ENCODE measurements around the gene PIPOX.
A peak's percentile ranks its signal among the peaks of the same experiment; 100 is the strongest.

PIPOX gene

DNA sequence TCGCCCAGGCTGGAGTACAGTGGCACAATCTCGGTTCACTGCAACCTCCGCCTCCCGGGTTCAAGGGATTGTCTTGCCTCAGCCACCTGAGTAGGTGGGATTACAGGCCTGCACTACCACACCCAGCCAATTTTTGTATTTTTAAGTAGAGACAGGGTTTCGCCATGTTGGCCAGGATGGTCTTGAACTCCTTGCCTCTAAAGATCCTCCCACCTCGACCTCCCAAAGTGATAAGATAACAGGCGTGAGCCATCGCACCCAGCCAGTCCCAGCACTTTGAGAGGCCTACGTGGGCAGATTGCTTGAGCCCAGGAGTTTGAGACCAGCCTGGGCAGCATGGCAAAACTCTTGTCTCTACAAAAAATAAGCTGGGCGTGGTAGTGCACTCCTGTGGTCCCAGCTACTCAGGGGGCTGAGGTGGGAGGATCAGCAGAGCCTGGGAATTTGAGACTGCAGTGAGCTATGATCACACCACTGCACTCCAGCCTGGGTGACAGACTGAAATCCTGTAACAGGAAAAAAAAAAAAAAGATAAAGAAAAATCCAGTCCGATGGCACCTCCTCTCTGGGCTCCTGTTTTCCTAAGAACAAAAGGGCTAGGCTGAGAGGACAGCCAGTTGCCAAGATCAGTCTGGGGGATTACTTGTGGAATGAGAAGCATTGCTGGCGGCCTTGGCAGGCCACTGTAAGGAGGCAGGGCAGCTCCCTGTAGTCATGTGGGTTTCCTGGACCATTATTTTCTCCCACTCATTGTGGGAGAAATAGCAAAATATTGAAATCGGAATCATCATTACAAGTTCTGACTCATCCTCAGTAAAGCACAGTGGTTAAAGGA lies 3.0 kb upstream of the PIPOX start:
- no peak overlapping the region for H3K4me3 ChIP-seq
- DNase-seq (ENCODE audit: low spot score): no peak
- H3K27ac ChIP-seq: no peak overlapping the region
- TF ChIP-seq, protein P1, sequence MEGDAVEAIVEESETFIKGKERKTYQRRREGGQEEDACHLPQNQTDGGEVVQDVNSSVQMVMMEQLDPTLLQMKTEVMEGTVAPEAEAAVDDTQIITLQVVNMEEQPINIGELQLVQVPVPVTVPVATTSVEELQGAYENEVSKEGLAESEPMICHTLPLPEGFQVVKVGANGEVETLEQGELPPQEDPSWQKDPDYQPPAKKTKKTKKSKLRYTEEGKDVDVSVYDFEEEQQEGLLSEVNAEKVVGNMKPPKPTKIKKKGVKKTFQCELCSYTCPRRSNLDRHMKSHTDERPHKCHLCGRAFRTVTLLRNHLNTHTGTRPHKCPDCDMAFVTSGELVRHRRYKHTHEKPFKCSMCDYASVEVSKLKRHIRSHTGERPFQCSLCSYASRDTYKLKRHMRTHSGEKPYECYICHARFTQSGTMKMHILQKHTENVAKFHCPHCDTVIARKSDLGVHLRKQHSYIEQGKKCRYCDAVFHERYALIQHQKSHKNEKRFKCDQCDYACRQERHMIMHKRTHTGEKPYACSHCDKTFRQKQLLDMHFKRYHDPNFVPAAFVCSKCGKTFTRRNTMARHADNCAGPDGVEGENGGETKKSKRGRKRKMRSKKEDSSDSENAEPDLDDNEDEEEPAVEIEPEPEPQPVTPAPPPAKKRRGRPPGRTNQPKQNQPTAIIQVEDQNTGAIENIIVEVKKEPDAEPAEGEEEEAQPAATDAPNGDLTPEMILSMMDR (IDR thresholded peaks at IDR 0.05): no peak

DNA sequence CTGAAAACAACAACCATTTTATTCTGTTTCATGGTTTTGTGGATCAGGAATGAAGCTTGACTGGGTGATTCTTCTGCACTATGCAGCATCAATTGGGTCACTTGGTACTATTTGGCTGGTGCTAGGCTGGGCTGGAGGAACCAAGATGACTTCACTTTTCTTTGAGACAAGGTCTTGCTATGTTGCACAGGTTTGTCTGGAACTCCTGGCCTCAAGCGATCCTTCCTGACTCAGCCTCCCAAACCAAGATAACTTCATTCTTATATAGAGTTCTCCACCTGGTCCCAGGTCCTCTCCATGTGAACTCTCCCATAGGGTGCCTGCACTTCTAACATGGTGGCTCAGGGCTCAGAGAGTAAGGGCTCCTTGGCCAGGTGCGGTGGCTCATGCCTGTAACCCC lies 1.9 kb upstream of the PIPOX start:
- DNase-seq (ENCODE audit: low spot score): no peak
- Histone ChIP-seq H3K27ac (no peak overlapping the region), H3K4me3 (no peak overlapping the region)
- TF ChIP-seq, protein P1 (IDR thresholded peaks at IDR 0.05): no peak

DNA sequence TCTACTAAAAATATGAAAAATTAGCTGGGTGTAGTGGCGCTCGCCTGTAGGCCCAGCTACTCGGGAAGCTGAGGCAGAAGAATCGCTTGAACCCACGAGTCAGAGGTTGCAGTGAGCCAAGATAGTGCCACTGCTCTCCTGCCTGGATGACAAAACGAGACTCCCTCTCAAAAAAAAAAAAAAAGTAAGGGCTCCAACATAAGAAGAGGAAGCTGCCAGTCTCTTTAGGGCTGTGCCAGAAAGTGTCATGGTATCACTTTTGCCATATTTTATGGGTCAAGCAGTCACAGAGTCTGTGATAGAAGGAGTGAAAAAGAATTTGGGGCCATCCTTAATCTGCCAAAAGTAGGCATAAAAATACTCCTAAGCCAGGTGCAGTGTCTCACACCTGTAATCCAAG lies 1.4 kb upstream of the PIPOX start:
- DNase-seq (ENCODE audit: low spot score): no peak
- TF ChIP-seq, protein P1 (IDR thresholded peaks at IDR 0.05): no peak
- H3K4me3 ChIP-seq: no peak overlapping the region
- H3K27ac ChIP-seq: no peak overlapping the region

DNA sequence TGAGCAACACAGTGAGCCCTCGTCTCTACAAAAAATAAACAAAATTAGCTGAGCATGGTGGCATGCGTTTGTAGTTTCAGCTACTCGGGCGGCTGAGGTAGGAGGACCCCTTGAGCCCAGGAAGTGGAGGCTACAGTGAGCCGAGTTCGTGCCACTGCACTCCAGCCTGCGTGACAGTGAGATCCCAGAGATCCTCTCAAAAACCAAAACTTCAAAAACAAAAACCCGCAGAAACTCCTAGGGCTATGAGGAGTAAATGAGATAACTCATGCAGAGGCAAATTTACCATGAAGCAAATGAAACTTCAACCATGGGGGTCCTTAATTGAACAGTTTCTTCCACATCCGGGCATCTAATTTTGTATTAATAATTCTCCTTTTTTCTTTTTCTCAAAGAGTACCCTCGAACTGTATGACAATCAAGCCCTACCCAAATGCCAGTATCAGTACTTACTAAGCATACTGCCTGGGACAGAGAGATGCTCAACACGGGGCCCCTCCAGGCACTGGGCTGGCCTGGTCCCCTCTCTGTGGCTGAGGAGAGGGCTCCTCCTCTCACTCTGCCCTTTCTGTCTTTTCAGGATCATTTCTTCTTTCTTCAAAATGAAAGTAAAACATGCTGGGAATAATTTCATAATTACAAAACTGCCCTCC lies 789 bp upstream of the PIPOX start:
- TF ChIP-seq, protein P1 (IDR thresholded peaks at IDR 0.05): no peak
- peak overlapping the region in 1 of 2 donors; percentile 68 for H3K27ac ChIP-seq
- no peak for DNase-seq (ENCODE audit: low spot score)
- H3K4me3 ChIP-seq: no peak overlapping the region

DNA sequence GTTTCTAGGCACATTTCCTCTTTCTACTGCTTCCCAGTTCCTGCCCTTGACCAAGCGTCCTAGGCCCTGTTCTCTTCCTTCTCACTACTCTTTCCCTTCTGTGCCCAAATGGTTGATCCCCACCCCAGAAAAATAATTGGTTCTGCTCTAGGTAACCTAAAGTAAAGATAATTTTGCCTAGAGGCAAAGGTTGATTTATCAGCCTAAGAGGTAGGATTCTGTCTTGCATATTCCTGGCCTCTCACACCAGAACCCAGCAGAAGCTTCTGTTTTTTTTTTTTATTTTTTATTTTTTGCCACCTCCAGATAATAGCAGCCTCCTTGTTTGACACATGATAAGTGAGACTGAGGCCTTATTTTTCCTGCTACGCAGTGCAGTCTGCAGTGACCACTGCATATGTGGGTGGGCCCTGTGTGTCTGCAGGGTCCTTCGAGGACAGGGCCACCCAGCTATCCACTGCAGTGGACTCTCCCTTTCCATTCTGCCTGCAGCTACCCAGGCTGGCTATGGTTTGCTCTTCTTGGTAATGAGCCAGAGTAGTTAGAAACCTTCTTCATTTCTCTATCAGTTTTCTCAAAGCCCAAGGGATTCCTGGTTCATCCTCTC lies 701 bp downstream of the PIPOX start:
- Histone ChIP-seq H3K27ac (no peak overlapping the region), H3K4me3 (no peak overlapping the region)
- TF ChIP-seq, protein P1 (IDR thresholded peaks at IDR 0.05): no peak
- DNase-seq (ENCODE audit: low spot score): no peak

DNA sequence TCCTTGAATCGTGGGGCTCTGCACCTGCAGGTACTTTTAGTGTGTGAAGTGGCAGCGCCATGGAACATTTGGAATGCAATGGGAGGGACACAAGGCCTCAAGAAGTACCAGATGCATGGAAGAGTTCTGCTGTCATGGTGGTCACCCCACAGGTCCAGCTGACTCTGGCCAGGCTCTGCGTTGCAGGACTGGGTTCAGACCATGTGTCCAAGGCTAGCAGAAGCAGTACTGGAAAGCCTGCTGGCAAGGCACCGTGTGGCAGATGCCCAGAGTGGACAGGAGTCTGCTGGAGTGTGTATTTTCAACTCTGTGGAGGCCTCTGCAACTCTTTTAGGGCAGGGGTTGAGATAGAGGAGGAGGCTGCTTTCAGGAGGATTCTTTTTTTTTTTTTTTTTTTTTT lies 2.1 kb downstream of the PIPOX start:
- Histone ChIP-seq H3K4me3 (no peak overlapping the region), H3K27ac (no peak overlapping the region)
- DNase-seq (ENCODE audit: low spot score): no peak
- TF ChIP-seq, protein P1 (IDR thresholded peaks at IDR 0.05): no peak
